ENCODE measurements around the gene FAM83G. TPM values are rescaled to one million over a fixed set of nuclear protein-coding genes. Genes with fewer than 3 reads are reported as not detected.

Gene FAM83G
- total RNA-seq, 1 experiment from 2014 or later, result 31.4 TPM

DNA sequence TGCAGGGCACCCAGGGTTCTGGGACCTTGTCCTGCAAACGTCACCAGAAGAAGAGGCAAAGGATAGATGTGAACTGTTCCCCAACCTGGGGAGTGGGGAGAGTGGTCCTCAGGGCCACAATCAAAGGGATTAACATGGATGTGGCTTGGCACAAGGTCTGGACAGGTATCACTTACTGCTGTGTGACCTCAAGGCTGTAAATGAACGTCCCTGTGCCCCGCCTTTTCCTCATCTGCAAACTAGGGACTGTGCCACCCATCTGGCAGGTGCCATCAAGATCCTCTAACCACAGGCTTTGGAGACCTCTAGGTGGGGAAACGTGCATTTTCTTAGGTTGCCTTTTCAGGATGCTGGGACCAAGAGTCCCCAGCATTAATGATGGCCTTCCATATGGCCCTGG, 27.5 kb downstream of the FAM83G start (continued):
- TF ChIP-seq, protein P1, sequence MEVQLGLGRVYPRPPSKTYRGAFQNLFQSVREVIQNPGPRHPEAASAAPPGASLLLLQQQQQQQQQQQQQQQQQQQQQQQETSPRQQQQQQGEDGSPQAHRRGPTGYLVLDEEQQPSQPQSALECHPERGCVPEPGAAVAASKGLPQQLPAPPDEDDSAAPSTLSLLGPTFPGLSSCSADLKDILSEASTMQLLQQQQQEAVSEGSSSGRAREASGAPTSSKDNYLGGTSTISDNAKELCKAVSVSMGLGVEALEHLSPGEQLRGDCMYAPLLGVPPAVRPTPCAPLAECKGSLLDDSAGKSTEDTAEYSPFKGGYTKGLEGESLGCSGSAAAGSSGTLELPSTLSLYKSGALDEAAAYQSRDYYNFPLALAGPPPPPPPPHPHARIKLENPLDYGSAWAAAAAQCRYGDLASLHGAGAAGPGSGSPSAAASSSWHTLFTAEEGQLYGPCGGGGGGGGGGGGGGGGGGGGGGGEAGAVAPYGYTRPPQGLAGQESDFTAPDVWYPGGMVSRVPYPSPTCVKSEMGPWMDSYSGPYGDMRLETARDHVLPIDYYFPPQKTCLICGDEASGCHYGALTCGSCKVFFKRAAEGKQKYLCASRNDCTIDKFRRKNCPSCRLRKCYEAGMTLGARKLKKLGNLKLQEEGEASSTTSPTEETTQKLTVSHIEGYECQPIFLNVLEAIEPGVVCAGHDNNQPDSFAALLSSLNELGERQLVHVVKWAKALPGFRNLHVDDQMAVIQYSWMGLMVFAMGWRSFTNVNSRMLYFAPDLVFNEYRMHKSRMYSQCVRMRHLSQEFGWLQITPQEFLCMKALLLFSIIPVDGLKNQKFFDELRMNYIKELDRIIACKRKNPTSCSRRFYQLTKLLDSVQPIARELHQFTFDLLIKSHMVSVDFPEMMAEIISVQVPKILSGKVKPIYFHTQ (CRISPR knock-in tag; IDR thresholded peaks at IDR 0.05), result no peak
- TF ChIP-seq JAZF1 (CRISPR knock-in tag; IDR thresholded peaks at IDR 0.05), result no peak
- TF ChIP-seq, protein P2, sequence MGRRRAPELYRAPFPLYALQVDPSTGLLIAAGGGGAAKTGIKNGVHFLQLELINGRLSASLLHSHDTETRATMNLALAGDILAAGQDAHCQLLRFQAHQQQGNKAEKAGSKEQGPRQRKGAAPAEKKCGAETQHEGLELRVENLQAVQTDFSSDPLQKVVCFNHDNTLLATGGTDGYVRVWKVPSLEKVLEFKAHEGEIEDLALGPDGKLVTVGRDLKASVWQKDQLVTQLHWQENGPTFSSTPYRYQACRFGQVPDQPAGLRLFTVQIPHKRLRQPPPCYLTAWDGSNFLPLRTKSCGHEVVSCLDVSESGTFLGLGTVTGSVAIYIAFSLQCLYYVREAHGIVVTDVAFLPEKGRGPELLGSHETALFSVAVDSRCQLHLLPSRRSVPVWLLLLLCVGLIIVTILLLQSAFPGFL (CRISPR knock-in tag; IDR thresholded peaks at IDR 0.05; ENCODE audit: borderline replicate concordance), result no peak
- TF ChIP-seq, protein P3, sequence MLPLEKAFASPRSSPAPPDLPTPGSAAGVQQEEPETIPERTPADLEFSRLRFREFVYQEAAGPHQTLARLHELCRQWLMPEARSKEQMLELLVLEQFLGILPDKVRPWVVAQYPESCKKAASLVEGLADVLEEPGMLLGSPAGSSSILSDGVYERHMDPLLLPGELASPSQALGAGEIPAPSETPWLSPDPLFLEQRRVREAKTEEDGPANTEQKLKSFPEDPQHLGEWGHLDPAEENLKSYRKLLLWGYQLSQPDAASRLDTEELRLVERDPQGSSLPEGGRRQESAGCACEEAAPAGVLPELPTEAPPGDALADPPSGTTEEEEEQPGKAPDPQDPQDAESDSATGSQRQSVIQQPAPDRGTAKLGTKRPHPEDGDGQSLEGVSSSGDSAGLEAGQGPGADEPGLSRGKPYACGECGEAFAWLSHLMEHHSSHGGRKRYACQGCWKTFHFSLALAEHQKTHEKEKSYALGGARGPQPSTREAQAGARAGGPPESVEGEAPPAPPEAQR (CRISPR knock-in tag; IDR thresholded peaks at IDR 0.05), result no peak
- no peak for TF ChIP-seq ETV6 (CRISPR knock-in tag; IDR thresholded peaks at IDR 0.05)
- TF ChIP-seq ZNF423 (CRISPR knock-in tag; IDR thresholded peaks at IDR 0.05), result no peak
- TF ChIP-seq, protein P4, sequence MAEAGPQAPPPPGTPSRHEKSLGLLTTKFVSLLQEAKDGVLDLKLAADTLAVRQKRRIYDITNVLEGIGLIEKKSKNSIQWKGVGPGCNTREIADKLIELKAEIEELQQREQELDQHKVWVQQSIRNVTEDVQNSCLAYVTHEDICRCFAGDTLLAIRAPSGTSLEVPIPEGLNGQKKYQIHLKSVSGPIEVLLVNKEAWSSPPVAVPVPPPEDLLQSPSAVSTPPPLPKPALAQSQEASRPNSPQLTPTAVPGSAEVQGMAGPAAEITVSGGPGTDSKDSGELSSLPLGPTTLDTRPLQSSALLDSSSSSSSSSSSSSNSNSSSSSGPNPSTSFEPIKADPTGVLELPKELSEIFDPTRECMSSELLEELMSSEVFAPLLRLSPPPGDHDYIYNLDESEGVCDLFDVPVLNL (CRISPR knock-in tag; IDR thresholded peaks at IDR 0.05; ENCODE audit: borderline replicate concordance, low read depth), result no peak
- TF ChIP-seq ZNF219 (CRISPR knock-in tag; IDR thresholded peaks at IDR 0.05; ENCODE audit: borderline replicate concordance), result no peak
- TF ChIP-seq, protein P5, sequence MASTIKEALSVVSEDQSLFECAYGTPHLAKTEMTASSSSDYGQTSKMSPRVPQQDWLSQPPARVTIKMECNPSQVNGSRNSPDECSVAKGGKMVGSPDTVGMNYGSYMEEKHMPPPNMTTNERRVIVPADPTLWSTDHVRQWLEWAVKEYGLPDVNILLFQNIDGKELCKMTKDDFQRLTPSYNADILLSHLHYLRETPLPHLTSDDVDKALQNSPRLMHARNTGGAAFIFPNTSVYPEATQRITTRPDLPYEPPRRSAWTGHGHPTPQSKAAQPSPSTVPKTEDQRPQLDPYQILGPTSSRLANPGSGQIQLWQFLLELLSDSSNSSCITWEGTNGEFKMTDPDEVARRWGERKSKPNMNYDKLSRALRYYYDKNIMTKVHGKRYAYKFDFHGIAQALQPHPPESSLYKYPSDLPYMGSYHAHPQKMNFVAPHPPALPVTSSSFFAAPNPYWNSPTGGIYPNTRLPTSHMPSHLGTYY (CRISPR knock-in tag; IDR thresholded peaks at IDR 0.05), result no peak
- TF ChIP-seq, protein P6, sequence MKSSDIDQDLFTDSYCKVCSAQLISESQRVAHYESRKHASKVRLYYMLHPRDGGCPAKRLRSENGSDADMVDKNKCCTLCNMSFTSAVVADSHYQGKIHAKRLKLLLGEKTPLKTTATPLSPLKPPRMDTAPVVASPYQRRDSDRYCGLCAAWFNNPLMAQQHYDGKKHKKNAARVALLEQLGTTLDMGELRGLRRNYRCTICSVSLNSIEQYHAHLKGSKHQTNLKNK (CRISPR knock-in tag; IDR thresholded peaks at IDR 0.05), result no peak

DNA sequence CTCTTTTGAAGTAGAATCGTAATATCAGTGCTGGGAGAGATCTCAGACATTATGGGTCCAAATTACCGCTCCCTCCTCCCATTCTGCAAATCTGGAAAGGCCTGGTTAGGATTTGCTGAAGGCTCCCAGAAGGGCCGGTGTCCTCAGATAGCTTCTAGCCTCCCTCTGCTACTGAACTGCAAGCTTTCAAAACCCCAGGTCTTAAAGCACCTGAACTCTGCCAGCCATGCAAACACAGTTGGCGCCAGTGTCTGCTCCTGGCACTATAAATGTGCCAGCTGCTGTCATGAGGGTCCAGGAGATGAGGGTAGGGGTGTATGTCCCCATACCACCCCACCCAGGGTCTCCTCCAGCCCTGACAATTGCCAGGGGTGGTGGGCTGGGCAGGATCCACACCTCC, 28.4 kb downstream of the FAM83G start:
- H3K9me3 Mint-ChIP-seq, result no peaks in the 10 kb centered on the region
- H3K4me1 Mint-ChIP-seq, result no peaks in the 10 kb centered on the region
- no peak for ATAC-seq
- ChIA-PET POLR2A (interaction anchor here (0.6 kb wide), 1 partner anchor 20 kb away, joined by 3 read pairs; no protein-coding TSS in a partner anchor), CTCF (no interaction called here)
- peaks cover 21% of the 10 kb centered on the region for H3K36me3 Mint-ChIP-seq
- no peaks in the 10 kb centered on the region for H3K27me3 Mint-ChIP-seq (ENCODE audit: low read depth)
- no peak for TF ChIP-seq NFATC4 (CRISPR knock-in tag; IDR thresholded peaks at IDR 0.05)
- TF ChIP-seq, protein P7, sequence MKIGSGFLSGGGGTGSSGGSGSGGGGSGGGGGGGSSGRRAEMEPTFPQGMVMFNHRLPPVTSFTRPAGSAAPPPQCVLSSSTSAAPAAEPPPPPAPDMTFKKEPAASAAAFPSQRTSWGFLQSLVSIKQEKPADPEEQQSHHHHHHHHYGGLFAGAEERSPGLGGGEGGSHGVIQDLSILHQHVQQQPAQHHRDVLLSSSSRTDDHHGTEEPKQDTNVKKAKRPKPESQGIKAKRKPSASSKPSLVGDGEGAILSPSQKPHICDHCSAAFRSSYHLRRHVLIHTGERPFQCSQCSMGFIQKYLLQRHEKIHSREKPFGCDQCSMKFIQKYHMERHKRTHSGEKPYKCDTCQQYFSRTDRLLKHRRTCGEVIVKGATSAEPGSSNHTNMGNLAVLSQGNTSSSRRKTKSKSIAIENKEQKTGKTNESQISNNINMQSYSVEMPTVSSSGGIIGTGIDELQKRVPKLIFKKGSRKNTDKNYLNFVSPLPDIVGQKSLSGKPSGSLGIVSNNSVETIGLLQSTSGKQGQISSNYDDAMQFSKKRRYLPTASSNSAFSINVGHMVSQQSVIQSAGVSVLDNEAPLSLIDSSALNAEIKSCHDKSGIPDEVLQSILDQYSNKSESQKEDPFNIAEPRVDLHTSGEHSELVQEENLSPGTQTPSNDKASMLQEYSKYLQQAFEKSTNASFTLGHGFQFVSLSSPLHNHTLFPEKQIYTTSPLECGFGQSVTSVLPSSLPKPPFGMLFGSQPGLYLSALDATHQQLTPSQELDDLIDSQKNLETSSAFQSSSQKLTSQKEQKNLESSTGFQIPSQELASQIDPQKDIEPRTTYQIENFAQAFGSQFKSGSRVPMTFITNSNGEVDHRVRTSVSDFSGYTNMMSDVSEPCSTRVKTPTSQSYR (CRISPR knock-in tag; IDR thresholded peaks at IDR 0.05), result no peak
- TF ChIP-seq ZNF232 (CRISPR knock-in tag; IDR thresholded peaks at IDR 0.05), result no peak
- TF ChIP-seq NR3C1 (CRISPR knock-in tag; conservative IDR thresholded peaks at IDR 0.05; ENCODE audit: low read depth), result no peak
- no peak for TF ChIP-seq FOXP1 (CRISPR knock-in tag; IDR thresholded peaks at IDR 0.05; ENCODE audit: borderline replicate concordance)
- TF ChIP-seq, protein P8, sequence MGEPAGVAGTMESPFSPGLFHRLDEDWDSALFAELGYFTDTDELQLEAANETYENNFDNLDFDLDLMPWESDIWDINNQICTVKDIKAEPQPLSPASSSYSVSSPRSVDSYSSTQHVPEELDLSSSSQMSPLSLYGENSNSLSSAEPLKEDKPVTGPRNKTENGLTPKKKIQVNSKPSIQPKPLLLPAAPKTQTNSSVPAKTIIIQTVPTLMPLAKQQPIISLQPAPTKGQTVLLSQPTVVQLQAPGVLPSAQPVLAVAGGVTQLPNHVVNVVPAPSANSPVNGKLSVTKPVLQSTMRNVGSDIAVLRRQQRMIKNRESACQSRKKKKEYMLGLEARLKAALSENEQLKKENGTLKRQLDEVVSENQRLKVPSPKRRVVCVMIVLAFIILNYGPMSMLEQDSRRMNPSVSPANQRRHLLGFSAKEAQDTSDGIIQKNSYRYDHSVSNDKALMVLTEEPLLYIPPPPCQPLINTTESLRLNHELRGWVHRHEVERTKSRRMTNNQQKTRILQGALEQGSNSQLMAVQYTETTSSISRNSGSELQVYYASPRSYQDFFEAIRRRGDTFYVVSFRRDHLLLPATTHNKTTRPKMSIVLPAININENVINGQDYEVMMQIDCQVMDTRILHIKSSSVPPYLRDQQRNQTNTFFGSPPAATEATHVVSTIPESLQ (CRISPR knock-in tag; IDR thresholded peaks at IDR 0.05), result no peak
- TF ChIP-seq, protein P9, sequence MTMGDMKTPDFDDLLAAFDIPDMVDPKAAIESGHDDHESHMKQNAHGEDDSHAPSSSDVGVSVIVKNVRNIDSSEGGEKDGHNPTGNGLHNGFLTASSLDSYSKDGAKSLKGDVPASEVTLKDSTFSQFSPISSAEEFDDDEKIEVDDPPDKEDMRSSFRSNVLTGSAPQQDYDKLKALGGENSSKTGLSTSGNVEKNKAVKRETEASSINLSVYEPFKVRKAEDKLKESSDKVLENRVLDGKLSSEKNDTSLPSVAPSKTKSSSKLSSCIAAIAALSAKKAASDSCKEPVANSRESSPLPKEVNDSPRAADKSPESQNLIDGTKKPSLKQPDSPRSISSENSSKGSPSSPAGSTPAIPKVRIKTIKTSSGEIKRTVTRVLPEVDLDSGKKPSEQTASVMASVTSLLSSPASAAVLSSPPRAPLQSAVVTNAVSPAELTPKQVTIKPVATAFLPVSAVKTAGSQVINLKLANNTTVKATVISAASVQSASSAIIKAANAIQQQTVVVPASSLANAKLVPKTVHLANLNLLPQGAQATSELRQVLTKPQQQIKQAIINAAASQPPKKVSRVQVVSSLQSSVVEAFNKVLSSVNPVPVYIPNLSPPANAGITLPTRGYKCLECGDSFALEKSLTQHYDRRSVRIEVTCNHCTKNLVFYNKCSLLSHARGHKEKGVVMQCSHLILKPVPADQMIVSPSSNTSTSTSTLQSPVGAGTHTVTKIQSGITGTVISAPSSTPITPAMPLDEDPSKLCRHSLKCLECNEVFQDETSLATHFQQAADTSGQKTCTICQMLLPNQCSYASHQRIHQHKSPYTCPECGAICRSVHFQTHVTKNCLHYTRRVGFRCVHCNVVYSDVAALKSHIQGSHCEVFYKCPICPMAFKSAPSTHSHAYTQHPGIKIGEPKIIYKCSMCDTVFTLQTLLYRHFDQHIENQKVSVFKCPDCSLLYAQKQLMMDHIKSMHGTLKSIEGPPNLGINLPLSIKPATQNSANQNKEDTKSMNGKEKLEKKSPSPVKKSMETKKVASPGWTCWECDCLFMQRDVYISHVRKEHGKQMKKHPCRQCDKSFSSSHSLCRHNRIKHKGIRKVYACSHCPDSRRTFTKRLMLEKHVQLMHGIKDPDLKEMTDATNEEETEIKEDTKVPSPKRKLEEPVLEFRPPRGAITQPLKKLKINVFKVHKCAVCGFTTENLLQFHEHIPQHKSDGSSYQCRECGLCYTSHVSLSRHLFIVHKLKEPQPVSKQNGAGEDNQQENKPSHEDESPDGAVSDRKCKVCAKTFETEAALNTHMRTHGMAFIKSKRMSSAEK (CRISPR knock-in tag; IDR thresholded peaks at IDR 0.05; ENCODE audit: borderline replicate concordance), result no peak
- H3K27ac Mint-ChIP-seq, result no peak overlapping the region
- DNase-seq (ENCODE audit: low spot score), result no peak
- H3K4me3 Mint-ChIP-seq, result no peak overlapping the region
